ENCODE data around the gene DGKI.

DNA sequence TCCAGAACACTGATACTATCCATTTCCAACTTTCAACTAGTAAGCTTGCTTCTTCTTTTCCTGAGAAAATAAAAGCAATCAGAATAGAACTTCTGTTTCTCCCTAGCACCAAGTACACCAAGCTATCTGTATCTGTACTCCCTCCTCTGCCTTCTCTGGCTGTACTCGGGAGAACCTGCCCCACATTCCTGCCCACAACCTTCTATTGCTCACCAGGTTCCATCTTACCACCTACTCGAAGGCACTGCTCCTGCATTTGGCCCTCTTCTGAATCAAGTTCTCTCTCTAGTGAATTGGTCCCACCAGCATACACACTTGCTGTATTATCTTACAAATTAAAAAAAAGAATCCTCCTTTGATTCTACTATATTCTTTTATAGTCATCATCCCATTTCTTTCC, 333.7 kb downstream of the DGKI start:
- TF ChIP-seq ZNF274 (IDR thresholded peaks at IDR 0.05; ENCODE audit: borderline replicate concordance, low read depth, low read length) (no peak), FOS (IDR thresholded peaks at IDR 0.05; ENCODE audit: extremely low read depth, insufficient read length) (no peak), ETV5 (CRISPR knock-in tag; IDR thresholded peaks at IDR 0.05; ENCODE audit: low read depth) (no peak), KAT2B (IDR thresholded peaks at IDR 0.05; ENCODE audit: low read depth, low read length) (no peak), MCM7 (IDR thresholded peaks at IDR 0.05) (no peak), CHD1 (IDR thresholded peaks at IDR 0.05; ENCODE audit: low read length) (no peak), FOSL1 (tag; conservative IDR thresholded peaks at IDR 0.05) (no peak), TFAM (CRISPR knock-in tag; conservative IDR thresholded peaks at IDR 0.05) (no peak), HNRNPLL (IDR thresholded peaks at IDR 0.05; ENCODE audit: low read depth, low read length, poor library complexity, severe bottlenecking) (no peak), EZH2 (IDR thresholded peaks at IDR 0.05; ENCODE audit: borderline replicate concordance, low read depth, low read length) (no peak), CREM (IDR thresholded peaks at IDR 0.05; ENCODE audit: low read depth) (no peak), SMARCB1 (IDR thresholded peaks at IDR 0.05; ENCODE audit: insufficient read length, low read depth) (no peak)
- TF ChIP-seq, protein P1, sequence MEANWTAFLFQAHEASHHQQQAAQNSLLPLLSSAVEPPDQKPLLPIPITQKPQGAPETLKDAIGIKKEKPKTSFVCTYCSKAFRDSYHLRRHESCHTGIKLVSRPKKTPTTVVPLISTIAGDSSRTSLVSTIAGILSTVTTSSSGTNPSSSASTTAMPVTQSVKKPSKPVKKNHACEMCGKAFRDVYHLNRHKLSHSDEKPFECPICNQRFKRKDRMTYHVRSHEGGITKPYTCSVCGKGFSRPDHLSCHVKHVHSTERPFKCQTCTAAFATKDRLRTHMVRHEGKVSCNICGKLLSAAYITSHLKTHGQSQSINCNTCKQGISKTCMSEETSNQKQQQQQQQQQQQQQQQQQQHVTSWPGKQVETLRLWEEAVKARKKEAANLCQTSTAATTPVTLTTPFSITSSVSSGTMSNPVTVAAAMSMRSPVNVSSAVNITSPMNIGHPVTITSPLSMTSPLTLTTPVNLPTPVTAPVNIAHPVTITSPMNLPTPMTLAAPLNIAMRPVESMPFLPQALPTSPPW (CRISPR knock-in tag; IDR thresholded peaks at IDR 0.05) = no peak
